Activated naive CD4-positive, alpha-beta T cell treated with anti-CD3 and anti-CD28 coated beads, Interleukin-2, amount 50 U/mL, for 16 hours (primary cell): Measurements from ENCODE around the gene SYCP2.

Experiments used
- DNase-seq: peaks from one replicate; pipeline ENCODE4 v3.0.0-alpha.2; 2020

Gene SYCP2

GRCh38 chr20:59822291-59823029, 111.0 kb downstream of the SYCP2 start:
- DNase-seq = no peak

DNA sequence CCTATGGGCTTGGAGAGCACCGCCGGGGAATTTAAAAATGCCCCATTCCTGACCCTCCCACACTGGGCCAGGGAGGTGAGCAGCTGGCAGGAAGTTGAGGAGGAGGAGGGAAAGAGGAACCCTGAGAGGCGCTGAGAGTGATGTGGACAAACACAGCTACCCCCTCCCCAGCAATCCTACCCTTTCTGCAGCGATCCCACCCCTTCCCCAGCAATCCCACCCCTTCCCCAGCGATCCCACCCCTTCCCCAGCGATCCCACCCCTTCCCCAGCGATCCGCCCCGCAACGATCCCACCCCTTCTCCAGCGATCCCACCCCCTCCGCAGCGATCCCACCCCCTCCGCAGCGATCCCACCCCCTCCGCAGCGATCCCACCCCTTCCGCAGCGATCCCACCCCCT, 111.6 kb downstream of the SYCP2 start:
- no peak for DNase-seq

- DNase-seq = no peak
Observed at GRCh38 chr20:59821201-59821600, 112.2 kb downstream of the SYCP2 start.

- no peak for DNase-seq
Observed at GRCh38 chr20:59820204-59821041, 113.0 kb downstream of the SYCP2 start.

DNA sequence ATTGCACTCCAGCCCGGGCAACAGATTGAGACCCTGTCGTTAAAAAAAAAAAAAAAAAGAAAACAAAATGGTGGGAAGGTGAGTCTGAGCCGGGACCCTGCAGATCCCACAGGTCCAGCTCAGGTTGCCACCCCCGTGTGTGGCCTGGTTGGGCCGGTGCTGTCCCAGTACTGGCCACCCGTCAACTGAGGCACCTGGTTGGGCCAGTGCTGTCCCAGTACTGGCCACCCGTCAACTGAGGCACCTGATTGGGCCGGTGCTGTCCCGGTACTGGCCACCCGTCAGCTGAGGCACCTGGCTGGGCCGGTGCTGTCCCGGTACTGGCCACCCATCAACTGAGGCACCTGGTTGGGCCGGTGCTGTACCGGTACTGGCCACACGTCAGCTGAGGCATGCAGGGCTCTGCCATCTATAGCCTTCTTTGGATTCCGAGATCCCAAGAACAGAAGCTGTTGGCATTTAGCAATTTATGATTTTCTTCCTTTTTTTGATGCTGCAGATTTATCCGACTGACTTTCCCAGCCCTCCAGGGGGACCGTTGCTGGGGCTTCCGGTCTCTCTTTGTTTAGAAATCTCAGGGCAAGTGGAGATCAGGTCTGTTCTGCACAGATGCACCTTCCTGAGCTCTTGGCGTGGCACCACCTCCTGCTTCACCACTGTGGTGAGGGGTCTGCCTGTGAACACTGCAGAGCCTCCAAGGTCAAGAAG, 113.8 kb downstream of the SYCP2 start:
- no peak for DNase-seq

DNA sequence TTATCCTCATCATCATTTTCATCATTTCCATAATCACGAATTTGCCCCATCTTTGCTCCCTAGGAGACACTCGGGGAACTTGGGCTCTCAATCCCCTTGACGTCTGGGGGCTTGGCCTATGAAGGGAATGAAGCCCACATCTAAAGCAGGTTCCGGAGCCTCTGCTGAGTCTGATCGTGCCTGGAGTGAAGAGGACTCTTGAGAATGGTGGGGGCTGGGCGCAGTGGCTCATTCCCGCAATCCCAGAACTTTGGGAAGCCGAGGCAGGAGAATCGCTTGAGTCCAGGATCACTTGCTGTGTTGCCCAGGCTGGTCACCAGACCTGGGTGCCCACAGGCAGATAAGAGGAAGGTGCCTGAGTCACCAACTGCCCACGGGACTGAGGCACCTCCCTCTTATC, 114.5 kb downstream of the SYCP2 start:
- DNase-seq = no peak

- DNase-seq = no peak
Observed at GRCh38 chr20:59817846-59818615, 115.4 kb downstream of the SYCP2 start.

GRCh38 chr20:59817406-59817805, 116.0 kb downstream of the SYCP2 start:
- DNase-seq = no peak

DNA sequence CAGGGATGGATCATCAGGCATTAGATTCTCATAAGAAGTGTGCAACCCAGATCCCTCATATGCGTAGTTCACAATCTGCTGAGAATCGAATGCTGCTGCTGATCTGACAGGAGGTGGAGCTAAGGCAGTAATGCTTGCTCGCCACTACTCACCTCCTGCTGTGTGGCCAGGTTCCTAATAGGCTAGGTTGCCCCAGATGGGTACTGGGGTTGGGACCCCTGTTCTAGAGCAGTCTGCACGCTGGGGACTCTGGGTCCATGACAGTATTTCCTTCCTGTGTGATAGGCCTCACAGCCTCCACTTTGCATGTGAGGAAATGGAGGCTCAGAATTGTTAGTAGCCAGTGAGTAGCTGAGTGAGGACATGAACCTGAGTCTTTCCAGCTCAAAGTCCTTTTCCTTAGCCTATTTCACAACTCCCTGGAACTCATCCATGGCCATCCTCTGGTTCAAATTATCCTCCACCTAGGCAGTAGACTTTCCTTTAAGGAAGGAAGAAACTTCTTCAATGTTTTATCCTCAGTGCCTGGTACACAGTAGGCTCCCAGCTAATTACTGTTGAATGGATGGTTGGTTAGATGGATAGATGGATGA, 117.2 kb downstream of the SYCP2 start:
- no peak for DNase-seq

- no peak for DNase-seq
Observed at GRCh38 chr20:59814840-59815340, 118.5 kb downstream of the SYCP2 start.

DNA sequence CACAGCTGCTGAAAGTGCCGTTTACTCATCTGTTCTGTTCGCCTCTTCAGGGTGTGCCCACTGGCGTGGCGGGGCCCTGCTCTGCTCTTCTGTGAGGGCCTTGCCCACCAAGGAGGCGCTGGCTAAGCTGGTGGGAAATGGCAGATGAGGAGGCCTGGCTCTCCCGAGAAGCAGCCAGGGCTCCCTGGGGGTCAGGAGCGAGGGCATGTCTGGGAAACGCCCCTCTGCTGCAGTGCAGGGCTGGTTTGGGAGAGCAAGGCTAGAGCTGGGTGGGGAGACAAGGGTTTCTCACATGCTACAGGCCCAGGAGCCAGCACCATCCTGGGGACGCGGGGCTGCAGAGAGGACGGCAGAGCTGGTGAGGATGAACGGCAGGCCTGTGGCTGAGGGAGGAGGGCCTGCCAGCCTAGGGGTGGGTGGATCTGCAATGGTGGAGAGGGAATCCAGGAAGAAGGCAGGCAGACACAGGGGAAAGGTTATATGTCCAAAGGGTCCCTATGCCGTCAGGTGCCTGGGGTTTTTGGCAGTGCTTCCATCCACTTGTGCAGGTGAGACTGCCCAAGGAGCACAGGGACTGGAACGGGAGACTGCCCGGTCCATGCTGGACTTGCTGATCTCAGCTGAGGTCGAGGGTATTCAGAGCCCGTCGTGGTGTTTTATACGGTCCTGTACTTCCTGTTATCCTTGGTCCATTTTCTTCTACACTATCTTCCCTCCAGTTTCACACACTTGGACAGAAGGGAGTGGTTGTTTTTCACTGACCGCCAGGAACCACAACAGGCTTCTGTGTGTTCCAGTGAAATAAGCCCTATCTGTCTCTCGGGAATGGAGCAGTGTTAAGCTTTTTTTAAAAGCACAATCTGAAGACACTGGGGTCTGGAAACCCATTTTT, 119.2 kb downstream of the SYCP2 start:
- no peak for DNase-seq
